Endothelial cell (in vitro differentiated cells): ENCODE measurements around the gene HOXB3. TPM values are rescaled to one million over a fixed set of nuclear protein-coding genes. Genes with fewer than 3 reads are reported as not detected.

ENCODE experiments used
- DNase-seq: peaks from one replicate; pipeline ENCODE4 v3.0.0; 2021; ENCODE audit warnings: low spot score
- H3K27ac Mint-ChIP-seq: one replicate; pipeline ENCODE4 v1.8.0; 2021; ENCODE audit warnings: mixed read lengths, inconsistent platforms; ENCODE audit not compliant: unreplicated experiment
- H3K27me3 Mint-ChIP-seq: one replicate; pipeline ENCODE4 v1.8.0; 2021; ENCODE audit warnings: mild to moderate bottlenecking, moderate library complexity, mixed read lengths, inconsistent platforms; ENCODE audit not compliant: unreplicated experiment
- H3K36me3 Mint-ChIP-seq: one replicate; pipeline ENCODE4 v1.8.0; 2021; ENCODE audit warnings: mild to moderate bottlenecking, low read depth, mixed read lengths, inconsistent platforms; ENCODE audit not compliant: unreplicated experiment
- H3K4me1 Mint-ChIP-seq: one replicate; pipeline ENCODE4 v1.8.0; 2021; ENCODE audit warnings: mild to moderate bottlenecking, mixed read lengths, inconsistent platforms; ENCODE audit not compliant: unreplicated experiment
- H3K4me3 Mint-ChIP-seq: one replicate; pipeline ENCODE4 v1.8.0; 2021; ENCODE audit warnings: mild to moderate bottlenecking, mixed read lengths, inconsistent platforms; ENCODE audit not compliant: unreplicated experiment
- H3K9me3 Mint-ChIP-seq: one replicate; pipeline ENCODE4 v1.8.0; 2021; ENCODE audit warnings: mixed read lengths, inconsistent platforms; ENCODE audit not compliant: unreplicated experiment
- CTCF ChIP-seq: fragments of 200-600 bp; sonication (generic); IDR thresholded peaks from one replicate; pipeline ENCODE4 v1.5.0; 2021; ENCODE audit warnings: antibody characterized with exemption; ENCODE audit not compliant: unreplicated experiment
- total RNA-seq: library from RNA; stranded (reverse); fragmentation: NEBNext Ultra II Directional; extraction: Animal tissue kit (Norgen Biotek cat#: 25700); gene quantifications from one replicate; pipeline ENCODE4 v1.2.1, GENCODE V29; 2021; ENCODE audit not compliant: unreplicated experiment

The HOXB3 gene
- total RNA-seq, 1 donor from 2014 or later, result 17.7 TPM

- Mint-ChIP-seq H3K9me3 (no peaks in the 10 kb centered on the region), H3K4me3 (no peak overlapping the region), H3K4me1 (peaks cover 16% of the 10 kb centered on the region), H3K27me3 (peaks cover 24% of the 10 kb centered on the region), H3K36me3 (no peaks in the 10 kb centered on the region), H3K27ac (no peak overlapping the region)
- TF ChIP-seq CTCF, result no peak
- no peak for DNase-seq
Observed at GRCh38 chr17:48530208-48530886, 59.7 kb downstream of the HOXB3 start.

- DNase-seq, result no peak
- TF ChIP-seq CTCF, result no peak
- no peak overlapping the region for H3K27ac Mint-ChIP-seq
- peaks cover 21% of the 10 kb centered on the region for H3K4me1 Mint-ChIP-seq
- no peak overlapping the region for H3K4me3 Mint-ChIP-seq
- H3K36me3 Mint-ChIP-seq, result no peaks in the 10 kb centered on the region
- peaks cover 24% of the 10 kb centered on the region for H3K27me3 Mint-ChIP-seq
- no peaks in the 10 kb centered on the region for H3K9me3 Mint-ChIP-seq
Observed at GRCh38 chr17:48529683-48530009, 60.4 kb downstream of the HOXB3 start.

- H3K36me3 Mint-ChIP-seq, result no peaks in the 10 kb centered on the region
- H3K9me3 Mint-ChIP-seq, result no peaks in the 10 kb centered on the region
- H3K4me1 Mint-ChIP-seq, result peaks cover 21% of the 10 kb centered on the region
- H3K27ac Mint-ChIP-seq, result no peak overlapping the region
- peaks cover 23% of the 10 kb centered on the region for H3K27me3 Mint-ChIP-seq
- H3K4me3 Mint-ChIP-seq, result no peak overlapping the region
- DNase-seq, result no peak
- no peak for TF ChIP-seq CTCF
Observed at GRCh38 chr17:48528936-48529682, 60.9 kb downstream of the HOXB3 start.

- Mint-ChIP-seq H3K27ac (no peak overlapping the region), H3K36me3 (no peaks in the 10 kb centered on the region), H3K27me3 (peaks cover 22% of the 10 kb centered on the region), H3K4me3 (no peak overlapping the region), H3K4me1 (peaks cover 21% of the 10 kb centered on the region), H3K9me3 (no peaks in the 10 kb centered on the region)
- TF ChIP-seq CTCF, result no peak
- DNase-seq, result no peak
Observed at GRCh38 chr17:48528153-48528935, 61.7 kb downstream of the HOXB3 start.
